Fibroblast of pulmonary artery (primary cell): ENCODE results near the gene C12orf75.
"Not testable (repeated sequence)": the region's sequence is repeated elsewhere in the genome, so short reads cannot be mapped to it uniquely, and the experiment has no call there.

Experiments used
- DNase-seq: peaks from one replicate; pipeline ENCODE4 v3.0.0-alpha.2; 2010; ENCODE audit warnings: low read depth
- H3K4me3 ChIP-seq: replicated peaks from 2 replicates; pipeline ENCODE4 v1.5.1; 2011; ENCODE audit warnings: low read depth, mild to moderate bottlenecking, control low read depth, low read length, moderate library complexity
- CTCF ChIP-seq: IDR thresholded peaks from 2 replicates; pipeline ENCODE4 v1.5.1; 2011; ENCODE audit warnings: mild to moderate bottlenecking, control low read depth, low read length, inconsistent platforms; ENCODE audit errors: missing control alignments

C12orf75 gene

GRCh38 chr12:105321125-105321524 lies 9.4 kb upstream of the C12orf75 start:
- no peak overlapping the region for H3K4me3 ChIP-seq
- TF ChIP-seq CTCF, result no peak
- DNase-seq, result no peak

- no peak for TF ChIP-seq CTCF
- H3K4me3 ChIP-seq, result no peak overlapping the region
- no peak for DNase-seq
These were observed 8.4 kb upstream of the C12orf75 start for GRCh38 chr12:105322070-105322469.

- no peak for DNase-seq
- no peak overlapping the region for H3K4me3 ChIP-seq
- no peak for TF ChIP-seq CTCF
These were observed 5.8 kb upstream of the C12orf75 start for GRCh38 chr12:105324704-105325103.

- no peak for DNase-seq
- no peak overlapping the region for H3K4me3 ChIP-seq
- no peak for TF ChIP-seq CTCF
These were observed 5.4 kb upstream of the C12orf75 start for GRCh38 chr12:105325117-105325516.

DNA sequence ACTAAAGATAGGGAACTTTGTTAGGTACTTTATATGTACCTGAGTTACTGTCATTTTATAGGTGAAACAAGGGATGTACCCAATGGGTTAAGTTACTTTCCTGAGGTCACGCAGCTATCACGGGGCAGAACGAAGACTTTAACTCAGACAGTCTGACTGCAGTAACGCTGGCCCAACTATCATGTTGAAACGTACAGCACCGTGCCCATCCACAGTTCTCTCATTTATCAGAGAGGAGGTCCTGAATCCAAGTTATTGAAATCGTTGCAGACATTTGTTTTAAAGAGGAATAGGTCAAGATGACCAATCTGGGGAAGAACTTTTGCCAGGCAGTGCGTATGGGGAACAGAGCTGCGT lies 587 bp upstream of the C12orf75 start:
- peak overlapping the region; percentile 68 for H3K4me3 ChIP-seq
- DNase-seq, result no peak
- TF ChIP-seq CTCF, result no peak

DNA sequence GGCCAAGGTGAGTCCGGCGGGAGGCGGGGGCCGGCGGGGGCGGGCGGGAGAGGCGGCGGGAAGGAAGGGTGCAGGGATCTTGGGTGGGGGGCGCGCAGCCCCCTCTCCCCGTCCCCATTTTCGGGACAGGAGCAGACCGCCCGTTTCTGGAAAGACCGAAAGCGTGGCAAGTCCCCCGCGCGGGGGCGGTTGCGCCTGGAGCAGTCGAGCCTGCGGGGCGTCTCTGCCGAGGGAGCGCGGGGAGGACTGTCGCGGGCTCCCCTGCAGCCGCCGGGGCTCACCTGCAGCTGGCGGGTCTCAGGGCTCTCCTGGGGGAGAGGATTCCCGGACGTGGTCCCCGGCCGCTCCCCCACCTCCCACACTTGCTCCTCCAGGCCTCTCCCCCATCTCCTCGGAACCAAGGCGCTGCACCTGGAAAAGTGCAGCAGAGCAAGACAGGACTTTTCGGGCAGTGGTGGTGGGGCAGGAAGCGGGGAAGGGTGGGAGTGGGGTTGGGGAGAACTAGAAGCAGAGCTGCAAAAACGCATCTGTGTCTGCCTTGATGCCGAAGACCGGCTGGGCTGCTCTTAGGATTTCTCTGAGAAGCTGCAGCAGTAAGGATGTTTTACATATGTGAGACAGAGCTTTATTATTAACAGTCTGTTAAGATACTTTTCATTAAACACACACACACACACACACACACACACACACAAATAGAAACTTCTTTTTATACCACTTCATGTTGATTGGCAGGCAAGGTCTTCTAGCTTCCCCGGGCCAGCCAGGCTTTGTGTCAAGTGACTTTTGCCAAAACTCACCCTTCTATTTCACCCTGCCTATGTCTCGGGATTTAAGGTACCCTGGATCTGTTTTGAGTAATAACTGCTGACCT lies 677 bp downstream of the C12orf75 start:
- peak overlapping the region; percentile 68 for H3K4me3 ChIP-seq
- no peak for TF ChIP-seq CTCF
- no peak for DNase-seq

- peak overlapping the region; percentile 68 for H3K4me3 ChIP-seq
- no peak for TF ChIP-seq CTCF
- no peak for DNase-seq
These were observed 1.3 kb downstream of the C12orf75 start for GRCh38 chr12:105331805-105332251.

DNA sequence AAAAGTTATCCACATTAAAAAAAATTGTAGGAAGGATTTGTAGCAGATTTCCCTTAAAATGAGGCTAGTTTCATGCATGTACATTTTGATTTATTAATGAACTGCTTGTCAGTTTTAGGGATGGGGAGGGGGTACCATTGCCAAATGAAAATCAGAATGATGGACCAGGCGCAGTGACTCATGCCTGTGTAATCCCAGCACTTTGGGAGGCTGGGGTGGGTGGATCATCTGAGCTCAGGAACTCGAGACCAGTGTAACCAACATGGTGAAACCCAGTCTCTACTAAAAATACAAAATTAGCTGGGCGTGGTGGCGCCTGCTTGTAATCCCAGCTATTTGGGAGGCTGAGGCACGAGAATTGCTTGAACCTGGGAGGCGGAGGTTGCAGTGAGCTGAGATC lies 1.8 kb downstream of the C12orf75 start:
- H3K4me3 ChIP-seq, DNase-seq: not testable (repeated sequence)
